Glomerular visceral epithelial cell (primary cell): Measurements from ENCODE around the gene CD300LD.

Source experiments
- DNase-seq: peaks from one replicate; pipeline ENCODE4 v3.0.0-alpha.2; 2016; ENCODE audit errors: extremely low spot score

CD300LD gene

GRCh38 chr17:74543891-74544760 lies 48.0 kb downstream of the CD300LD start:
- DNase-seq = no peak

DNA sequence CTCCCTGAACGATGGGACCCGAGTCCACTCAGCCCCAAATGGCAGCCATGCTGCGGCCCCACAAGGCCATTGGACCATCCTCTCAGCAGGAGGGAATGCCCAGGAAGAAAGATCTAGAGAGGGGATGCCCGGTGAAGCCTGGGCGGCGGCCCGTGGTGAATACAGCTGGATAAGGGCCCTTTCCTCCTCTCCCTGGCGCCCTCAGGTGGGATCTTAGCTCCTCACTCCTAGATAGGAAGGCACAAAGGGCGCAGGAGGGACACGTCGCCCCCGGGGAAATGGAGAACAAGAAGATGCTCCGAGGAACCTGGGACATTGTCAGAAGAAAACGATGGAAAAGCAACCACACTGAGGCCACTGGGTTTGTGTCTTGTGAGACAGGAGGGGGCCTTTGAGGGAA lies 48.7 kb downstream of the CD300LD start:
- no peak for DNase-seq

- no peak for DNase-seq
Measured at GRCh38 chr17:74542727-74543383, 49.2 kb downstream of the CD300LD start.

DNA sequence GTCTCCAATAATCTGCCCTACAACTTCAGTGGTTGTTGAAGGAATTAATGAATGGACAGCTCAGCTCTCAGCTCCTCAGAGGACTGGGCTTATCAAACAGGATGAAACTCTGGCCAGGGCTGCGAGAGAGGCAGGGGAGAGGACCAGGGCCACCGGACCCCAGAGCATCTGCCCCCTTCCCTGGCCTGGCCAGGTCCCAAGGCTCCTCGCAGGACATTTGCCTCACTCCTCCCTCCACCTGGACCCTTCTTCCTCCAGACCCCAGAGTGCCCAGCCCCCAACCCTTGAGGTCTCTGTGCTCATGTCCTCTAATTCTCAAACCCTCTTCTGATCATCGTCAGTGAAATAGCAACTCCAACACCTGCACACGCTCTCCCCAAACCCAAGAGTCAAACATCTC lies 49.9 kb downstream of the CD300LD start:
- DNase-seq = no peak

DNA sequence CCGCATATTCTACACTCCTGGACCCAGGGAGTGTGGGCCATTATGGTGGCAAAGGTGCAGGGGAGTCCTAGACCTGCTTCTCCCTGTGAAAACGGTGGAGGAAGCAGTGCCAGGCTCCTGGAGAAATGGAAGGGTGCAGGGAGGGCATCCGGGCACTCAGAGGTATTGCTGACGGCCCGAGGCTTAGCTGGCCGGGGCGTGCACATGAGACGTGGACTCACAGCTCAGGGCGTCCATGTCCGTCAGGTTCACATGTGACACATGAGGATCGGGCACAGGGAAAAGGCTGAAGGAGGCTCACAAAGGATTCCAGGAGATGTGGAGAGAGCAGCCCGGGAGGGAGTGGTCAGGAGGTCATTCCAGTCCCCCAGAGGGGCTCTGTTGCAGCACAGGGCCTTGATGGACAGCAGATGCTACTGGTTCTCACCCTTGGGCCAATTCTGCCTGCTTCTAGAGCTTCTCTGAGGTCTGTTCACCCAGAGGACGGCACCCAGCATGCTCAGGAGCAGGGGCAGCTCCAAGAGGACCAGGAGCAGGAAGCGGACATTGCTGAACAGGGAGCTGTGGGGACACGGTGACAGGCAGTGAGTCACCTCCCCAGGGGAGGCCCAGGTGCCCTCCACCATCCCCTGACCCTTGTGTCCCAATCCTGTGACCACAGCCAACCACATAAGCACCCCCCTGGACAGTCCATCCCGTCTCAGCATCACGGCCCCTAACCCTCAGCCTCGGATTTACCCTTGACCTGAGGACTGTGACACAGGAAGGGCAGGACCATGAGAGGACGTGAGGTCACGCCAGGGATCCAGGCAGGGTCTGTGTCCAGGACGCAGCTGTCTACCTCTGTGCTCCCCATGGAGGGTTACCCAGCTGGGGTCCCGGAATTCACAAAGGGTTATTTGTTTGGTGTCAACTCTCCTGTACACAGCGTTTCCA lies 50.6 kb downstream of the CD300LD start:
- no peak for DNase-seq

GRCh38 chr17:74539281-74539820 lies 52.7 kb downstream of the CD300LD start:
- DNase-seq = no peak

DNA sequence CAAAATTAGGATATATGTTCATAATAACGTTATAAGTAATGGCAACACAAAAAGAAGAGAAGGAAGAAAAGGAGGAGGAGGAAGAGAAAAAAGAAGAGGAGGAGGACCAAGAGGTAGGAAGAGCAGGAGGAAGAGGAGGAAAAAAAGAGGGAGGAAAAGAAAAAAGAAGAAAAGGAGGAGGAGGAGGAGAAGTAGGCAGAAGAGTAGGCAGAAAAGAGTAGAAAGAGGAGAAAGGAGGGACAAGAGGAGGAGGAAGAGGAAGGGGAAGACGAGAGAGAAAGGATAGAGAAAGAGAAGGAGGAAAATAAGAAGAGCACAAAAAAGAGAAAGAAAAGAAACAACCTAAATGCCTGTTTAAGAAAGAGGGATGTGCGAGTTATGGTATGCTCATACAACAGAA lies 55.2 kb downstream of the CD300LD start:
- no peak for DNase-seq

- DNase-seq = no peak
Measured at GRCh38 chr17:74532115-74532514, 60.0 kb downstream of the CD300LD start.

DNA sequence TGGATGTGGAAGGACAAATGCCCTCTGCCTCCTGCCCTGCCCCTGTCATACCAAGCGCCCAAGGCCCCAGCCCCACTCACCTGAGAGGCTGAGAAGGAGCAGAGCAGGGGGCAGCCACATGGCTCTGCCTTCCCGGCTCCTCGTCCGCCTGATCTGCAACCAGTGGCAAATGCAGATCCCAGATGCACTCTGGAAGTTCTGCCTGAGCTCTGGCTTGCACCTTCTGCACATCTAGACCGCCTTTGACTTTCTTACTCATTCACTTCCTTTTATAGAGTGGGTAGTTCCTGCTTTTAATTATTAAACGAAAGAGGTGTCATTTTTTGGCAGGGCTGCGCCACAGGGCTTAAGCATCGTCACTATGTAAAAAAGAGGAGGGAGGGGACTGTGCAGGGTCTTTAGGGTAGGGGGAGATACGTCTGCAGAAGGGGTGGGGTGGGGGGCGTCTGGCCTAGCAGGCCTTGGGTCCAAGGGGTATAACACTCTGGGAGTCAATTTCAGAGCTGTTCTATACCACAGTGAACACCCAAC lies 60.8 kb downstream of the CD300LD start, which contains the start of gene CD300LB:
CD300LB (minus strand) TSS at position 245 of the 531 bp plus-strand sequence; CDS start at position 120, 125 bp downstream.
- DNase-seq = no peak

GRCh38 chr17:74530831-74531150 lies 61.3 kb downstream of the CD300LD start:
- DNase-seq = no peak
